Bronchial epithelial cell (primary cell): ENCODE measurements around the gene FAM221B. TPM values are rescaled to one million over a fixed set of nuclear protein-coding genes. Genes with fewer than 3 reads are reported as not detected.

ENCODE experiments used
- DNase-seq: peaks from one replicate; pipeline ENCODE4 v3.0.0-alpha.2; 2010; ENCODE audit warnings: low read depth
- FAIRE-seq: peaks from 2 replicates; lab custom pipeline; 2011; peaks lifted over from hg19 to GRCh38; lab: Jason Lieb, UNC
- H3K27me3 ChIP-seq: 2 replicates; pipeline ENCODE4 v1.5.1; 2011; ENCODE audit warnings: low read length; ENCODE audit not compliant: control insufficient read depth, insufficient read depth
- H3K36me3 ChIP-seq: 2 replicates; pipeline ENCODE4 v1.5.1; 2011; ENCODE audit warnings: low read length; ENCODE audit not compliant: control insufficient read depth, insufficient read depth
- H3K4me3 ChIP-seq: 2 replicates; pipeline ENCODE4 v1.5.1; 2011; ENCODE audit warnings: mild to moderate bottlenecking, low read depth, low read length, control low read depth
- CTCF ChIP-seq: IDR thresholded peaks from 2 replicates; pipeline ENCODE4 v1.5.1; 2011; ENCODE audit warnings: mild to moderate bottlenecking, moderate library complexity, low read length, control low read depth, inconsistent platforms; ENCODE audit not compliant: insufficient read depth, severe bottlenecking
- total RNA-seq: library from RNA; depleted of rRNA; stranded (reverse); fragments of >200 nt; gene quantifications from 2 replicates; pipeline ENCODE4 v1.2.1, GENCODE V29; 2014

The FAM221B gene
- not detected in 2 replicates for total RNA-seq

- FAIRE-seq = no peak
- Histone ChIP-seq H3K4me3 (peak within 1 kb of the TSS; percentile 69), H3K27me3 (no peaks in the 10 kb centered on the region), H3K36me3 (no peaks in the 10 kb centered on the region)
- no peak for TF ChIP-seq CTCF
- DNase-seq = no peak
These were observed at the start of gene FAM221B for GRCh38 chr9:35828716-35829083. TSS of gene FAM221B (minus strand) at chr9:35828732. CDS start at chr9:35826161, 2,571 bp downstream.

- DNase-seq (no peak), FAIRE-seq (no peak)
- H3K27me3 ChIP-seq = no peaks in the 10 kb centered on the region
- H3K36me3 ChIP-seq = no peaks in the 10 kb centered on the region
- no peak for TF ChIP-seq CTCF
- no peak overlapping the region for H3K4me3 ChIP-seq
These were observed 44.0 kb upstream of the FAM221B start for GRCh38 chr9:35872505-35872904.

- DNase-seq = peak; percentile 58
- no peak for TF ChIP-seq CTCF
These were observed 43.0 kb upstream of the FAM221B start for GRCh38 chr9:35871545-35871944.

GRCh38 chr9:35870351-35870923 lies 41.9 kb upstream of the FAM221B start, which contains the start of gene OR13J1:
TSS of gene OR13J1 (minus strand) at chr9:35870401. CDS start at chr9:35870401, 0 bp downstream.
- FAIRE-seq (no peak), DNase-seq (no peak)
- Histone ChIP-seq H3K36me3 (no peaks in the 10 kb centered on the region), H3K27me3 (no peaks in the 10 kb centered on the region), H3K4me3 (no peak within 1 kb of the TSS)
- no peak for TF ChIP-seq CTCF

More at GRCh38 chr9:35871545-35871944, 43.0 kb upstream of the FAM221B start:
- FAIRE-seq = peak; percentile 95
- no peaks in the 10 kb centered on the region for H3K27me3 ChIP-seq
- H3K4me3 ChIP-seq = no peak overlapping the region
- no peaks in the 10 kb centered on the region for H3K36me3 ChIP-seq

- Histone ChIP-seq H3K36me3 (no peaks in the 10 kb centered on the region), H3K27me3 (no peaks in the 10 kb centered on the region), H3K4me3 (no peak overlapping the region)
- no peak for FAIRE-seq
- no peak for TF ChIP-seq CTCF
- DNase-seq = peak; percentile 32
These were observed 41.2 kb upstream of the FAM221B start for GRCh38 chr9:35869621-35870216.

- TF ChIP-seq CTCF = no peak
- Histone ChIP-seq H3K27me3 (no peaks in the 10 kb centered on the region), H3K4me3 (no peak overlapping the region), H3K36me3 (no peaks in the 10 kb centered on the region)
- FAIRE-seq (no peak), DNase-seq (no peak)
These were observed 40.4 kb upstream of the FAM221B start for GRCh38 chr9:35868933-35869332.
